ENCODE data around the gene AIPL1. TPM values are rescaled to one million over a fixed set of nuclear protein-coding genes. Genes with fewer than 3 reads are reported as not detected.

The AIPL1 gene
- total and polyA plus RNA-seq, 2 donors (not counting 3 experiments of a cell fraction or from before 2014, with no cell fraction given): not detected

DNA sequence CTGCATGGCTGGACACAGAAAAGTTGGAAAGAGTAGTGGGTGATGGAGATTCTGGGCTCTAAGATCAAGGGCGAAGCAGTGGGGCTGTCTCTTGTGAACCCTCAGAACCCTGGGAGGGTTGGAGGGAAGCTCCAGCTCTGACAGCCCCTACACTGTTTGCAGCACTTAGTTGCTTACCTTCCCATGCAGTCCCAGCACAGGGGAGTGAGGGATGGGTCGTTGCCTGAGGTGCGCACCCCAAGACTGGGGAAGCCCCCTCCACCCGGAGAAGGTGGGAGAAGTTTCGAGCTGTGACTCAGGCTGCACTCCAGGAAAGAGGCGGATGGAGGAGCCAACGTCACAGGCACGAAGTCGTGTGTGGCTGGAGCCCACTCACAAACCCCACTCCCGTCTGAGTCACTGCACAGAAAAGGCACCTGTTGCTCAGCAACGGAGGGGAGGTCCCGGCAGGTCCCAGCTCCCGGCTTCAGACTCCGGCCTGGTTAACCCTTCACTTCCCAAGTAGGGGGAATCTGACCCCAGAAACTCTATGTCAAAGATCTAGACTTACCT lies 60.1 kb downstream of the AIPL1 start:
- Histone ChIP-seq H3K27me3 (ENCODE audit: control insufficient read depth in 2 of 2, insufficient read depth in 2 of 2, low read length in 2 of 2) (peaks cover 0 to 8% of the 10 kb centered on the region in 2 experiments), H3K9me1 (replicated peaks; ENCODE audit: control insufficient read depth, extremely low read depth, insufficient read depth, low read length) (no peaks in the 10 kb centered on the region), H3K27ac (ENCODE audit: insufficient read depth, low read depth, low read length) (no peak overlapping the region), H3K4me3 (replicated peaks in 1 of 3; ENCODE audit: insufficient read depth in 1 of 3, low read depth in 1 of 3, low read length in 3 of 3) (no peak overlapping the region), H3K9ac (replicated peaks; ENCODE audit: extremely low read depth, insufficient read depth, low read length) (no peak overlapping the region), H2AFZ (ENCODE audit: low read depth, low read length) (no peak overlapping the region), H3K79me2 (ENCODE audit: control insufficient read depth, insufficient read depth, low read length) (no peaks in the 10 kb centered on the region), H3K4me1 (ENCODE audit: control insufficient read depth, extremely low read depth, insufficient read depth, low read length) (no peaks in the 10 kb centered on the region), H3K4me2 (ENCODE audit: insufficient read depth, low read length) (no peak overlapping the region), H4K20me1 (replicated peaks; ENCODE audit: control insufficient read depth, extremely low read depth, insufficient read depth, low read length) (no peaks in the 10 kb centered on the region), H3K9me3 (replicated peaks; ENCODE audit: control insufficient read depth, insufficient read depth, low read length) (no peaks in the 10 kb centered on the region), H3K36me3 (ENCODE audit: control insufficient read depth in 2 of 2, extremely low read depth in 1 of 2, insufficient read depth in 2 of 2, low read length in 2 of 2) (no peaks in the 10 kb centered on the region)
- intact Hi-C loops (cut with micrococcal nuclease): no loop called here
- dilution Hi-C loops (cut with MboI; ENCODE audit: extremely low pct_ligation_motif_present, low sequenced_read_pairs): no loop called here
- FAIRE-seq (no peak), DNase-seq (ENCODE audit: low read depth, low spot score) (peak; percentile 11)
- CTCF ChIA-PET: no interaction called here
- TF ChIP-seq EZH2 (IDR thresholded peaks at IDR 0.05; ENCODE audit: borderline replicate concordance, low read depth, low read length, severe bottlenecking) (no peak), FOS (IDR thresholded peaks at IDR 0.05; ENCODE audit: borderline replicate concordance, insufficient read depth, low read length) (no peak), GATA2 (IDR thresholded peaks at IDR 0.05; ENCODE audit: insufficient read depth, insufficient read length, low read depth, low read length) (no peak), MYC (IDR thresholded peaks at IDR 0.05; ENCODE audit: low read depth, low read length) (no peak)
- BruUV-seq (replicated peaks): no TSS peak
- POLR2A ChIA-PET: no interaction called here

DNA sequence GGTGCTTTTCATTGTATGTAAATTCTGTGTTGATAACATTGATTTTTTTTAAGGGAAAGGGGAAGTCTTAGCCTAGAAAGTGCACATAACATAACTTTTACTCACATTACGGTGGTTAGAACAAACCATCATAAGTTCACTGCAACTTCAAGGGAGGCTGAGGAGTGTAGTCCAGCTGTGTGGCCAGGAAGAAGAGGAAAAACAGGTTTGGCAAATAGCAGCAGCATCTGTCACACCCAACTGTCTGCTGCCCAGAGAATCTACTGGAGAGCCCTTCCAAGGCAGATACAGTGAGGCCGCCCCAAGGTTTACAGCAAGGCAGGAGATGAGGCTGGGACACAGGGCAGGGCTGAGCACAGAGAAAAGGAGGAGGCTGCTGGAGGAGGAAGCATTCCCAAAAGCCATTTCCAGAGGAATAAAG lies 60.6 kb downstream of the AIPL1 start:
- POLR2A ChIA-PET: no interaction called here
- FAIRE-seq: no peak
- Histone ChIP-seq H3K4me2 (ENCODE audit: insufficient read depth, low read length) (no peak overlapping the region), H2AFZ (ENCODE audit: low read depth, low read length) (no peak overlapping the region), H3K9me1 (replicated peaks; ENCODE audit: control insufficient read depth, extremely low read depth, insufficient read depth, low read length) (no peaks in the 10 kb centered on the region), H3K27me3 (ENCODE audit: control insufficient read depth in 2 of 2, insufficient read depth in 2 of 2, low read length in 2 of 2) (peaks cover 0 to 8% of the 10 kb centered on the region in 2 experiments), H3K79me2 (ENCODE audit: control insufficient read depth, insufficient read depth, low read length) (no peaks in the 10 kb centered on the region), H3K9me3 (replicated peaks; ENCODE audit: control insufficient read depth, insufficient read depth, low read length) (no peaks in the 10 kb centered on the region), H3K27ac (ENCODE audit: insufficient read depth, low read depth, low read length) (no peak overlapping the region), H4K20me1 (replicated peaks; ENCODE audit: control insufficient read depth, extremely low read depth, insufficient read depth, low read length) (no peaks in the 10 kb centered on the region), H3K36me3 (ENCODE audit: control insufficient read depth in 2 of 2, extremely low read depth in 1 of 2, insufficient read depth in 2 of 2, low read length in 2 of 2) (no peaks in the 10 kb centered on the region), H3K4me1 (ENCODE audit: control insufficient read depth, extremely low read depth, insufficient read depth, low read length) (no peaks in the 10 kb centered on the region), H3K4me3 (replicated peaks in 1 of 3; ENCODE audit: insufficient read depth in 1 of 3, low read depth in 1 of 3, low read length in 3 of 3) (no peak overlapping the region), H3K9ac (replicated peaks; ENCODE audit: extremely low read depth, insufficient read depth, low read length) (no peak overlapping the region)
- TF ChIP-seq POLR2AphosphoS5 (IDR thresholded peaks at IDR 0.05; ENCODE audit: insufficient read depth, low read depth, low read length): no peak
- TF ChIP-seq, protein P1, sequence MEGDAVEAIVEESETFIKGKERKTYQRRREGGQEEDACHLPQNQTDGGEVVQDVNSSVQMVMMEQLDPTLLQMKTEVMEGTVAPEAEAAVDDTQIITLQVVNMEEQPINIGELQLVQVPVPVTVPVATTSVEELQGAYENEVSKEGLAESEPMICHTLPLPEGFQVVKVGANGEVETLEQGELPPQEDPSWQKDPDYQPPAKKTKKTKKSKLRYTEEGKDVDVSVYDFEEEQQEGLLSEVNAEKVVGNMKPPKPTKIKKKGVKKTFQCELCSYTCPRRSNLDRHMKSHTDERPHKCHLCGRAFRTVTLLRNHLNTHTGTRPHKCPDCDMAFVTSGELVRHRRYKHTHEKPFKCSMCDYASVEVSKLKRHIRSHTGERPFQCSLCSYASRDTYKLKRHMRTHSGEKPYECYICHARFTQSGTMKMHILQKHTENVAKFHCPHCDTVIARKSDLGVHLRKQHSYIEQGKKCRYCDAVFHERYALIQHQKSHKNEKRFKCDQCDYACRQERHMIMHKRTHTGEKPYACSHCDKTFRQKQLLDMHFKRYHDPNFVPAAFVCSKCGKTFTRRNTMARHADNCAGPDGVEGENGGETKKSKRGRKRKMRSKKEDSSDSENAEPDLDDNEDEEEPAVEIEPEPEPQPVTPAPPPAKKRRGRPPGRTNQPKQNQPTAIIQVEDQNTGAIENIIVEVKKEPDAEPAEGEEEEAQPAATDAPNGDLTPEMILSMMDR (IDR thresholded peaks at IDR 0.05; ENCODE audit: extremely low read depth in 1 of 2, insufficient read depth in 1 of 2, low read depth in 1 of 2, low read length in 2 of 2): no peak
- TF ChIP-seq GATA2 (IDR thresholded peaks at IDR 0.05; ENCODE audit: insufficient read depth, insufficient read length, low read depth, low read length): no peak
- CTCF ChIA-PET: no interaction called here
- no peak for DNase-seq (ENCODE audit: low read depth, low spot score)
- dilution Hi-C loops (cut with MboI; ENCODE audit: extremely low pct_ligation_motif_present, low sequenced_read_pairs) (no loop called here), intact Hi-C loops (cut with micrococcal nuclease) (no loop called here)
- no TSS peak for BruUV-seq (replicated peaks)

Other genes with a start within 250 kb of the AIPL1 start
- 35.3 and 37.7 TPM in 2 replicates for gene PIMREG, start 9.3 kb upstream of the AIPL1 start, total RNA-seq
- gene PIMREG, start 9.3 kb upstream of the AIPL1 start, polyA plus RNA-seq: 26.3 and 28.3 TPM in 2 replicates
- gene PITPNM3, start 121.4 kb upstream of the AIPL1 start, total RNA-seq: 0.76 and 1.9 TPM in 2 replicates
- gene PITPNM3, start 121.4 kb upstream of the AIPL1 start, polyA plus RNA-seq: 1.0 and 1.1 TPM in 2 replicates
- gene KIAA0753, start 205.6 kb upstream of the AIPL1 start, total RNA-seq: 20.1 and 23.9 TPM in 2 replicates
- 3.7 and 5.3 TPM in 2 replicates for gene KIAA0753, start 205.6 kb upstream of the AIPL1 start, polyA plus RNA-seq
- 101 and 103 TPM in 2 replicates for gene TXNDC17, start 205.9 kb upstream of the AIPL1 start, total RNA-seq
- gene TXNDC17, start 205.9 kb upstream of the AIPL1 start, polyA plus RNA-seq: 220 and 297 TPM in 2 replicates
- gene MED31, start 216.5 kb upstream of the AIPL1 start, total RNA-seq: 28.0 and 29.4 TPM in 2 replicates
- gene MED31, start 216.5 kb upstream of the AIPL1 start, polyA plus RNA-seq: 13.7 and 15.5 TPM in 2 replicates
- 1.4 and 1.6 TPM in 2 replicates for gene C17orf100, start 216.6 kb upstream of the AIPL1 start, total RNA-seq
- 0.99 and 1.6 TPM in 2 replicates for gene C17orf100, start 216.6 kb upstream of the AIPL1 start, polyA plus RNA-seq

Measured in endothelial cell of umbilical vein (primary cell).